Measurements from ENCODE around the gene OVOL1. TPM values are rescaled to one million over a fixed set of nuclear protein-coding genes. Genes with fewer than 3 reads are reported as not detected.
"Not testable (repeated sequence)": the region's sequence is repeated elsewhere in the genome, so short reads cannot be mapped to it uniquely, and the experiment has no call there.

OVOL1 gene
- total RNA-seq, 4 donors from 2014 or later: 14.9 to 33.2 (median 29.8) TPM

DNA sequence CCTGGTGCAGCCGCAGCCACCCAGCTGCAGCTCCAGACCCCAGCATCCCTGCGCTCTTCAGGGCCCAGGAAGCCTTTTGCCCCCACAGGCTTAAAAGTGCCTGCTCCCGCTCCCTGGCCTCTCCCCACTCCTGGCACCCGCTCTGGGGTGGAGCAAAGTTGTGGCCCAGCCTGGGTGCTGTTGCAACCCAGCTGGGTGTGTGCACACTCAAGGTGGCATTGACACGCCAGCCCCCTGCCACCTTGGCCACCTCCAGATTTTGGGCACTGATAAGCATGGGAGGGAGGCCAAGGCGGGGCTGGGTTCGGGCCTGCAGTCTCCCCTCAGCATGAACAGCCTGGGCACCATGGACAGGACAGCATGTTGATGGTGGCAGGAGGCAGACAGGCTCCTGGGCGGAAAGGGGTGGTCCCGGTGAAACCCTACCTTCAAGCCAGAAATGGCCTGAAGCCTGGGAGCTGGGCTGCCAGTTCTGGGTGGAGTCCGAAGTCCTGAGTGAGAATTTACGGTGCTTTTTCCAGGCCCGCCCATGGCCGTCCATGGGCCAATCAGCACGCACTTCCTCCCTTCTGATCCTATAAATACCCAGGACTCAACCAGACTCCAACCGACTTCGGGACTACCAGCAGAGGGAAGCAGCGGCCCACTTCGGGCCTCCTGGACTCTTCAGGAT is 42.7 kb upstream of the OVOL1 start:
- DNase-seq: peak in 2 of 3 donors; percentile 53 to 56

DNA sequence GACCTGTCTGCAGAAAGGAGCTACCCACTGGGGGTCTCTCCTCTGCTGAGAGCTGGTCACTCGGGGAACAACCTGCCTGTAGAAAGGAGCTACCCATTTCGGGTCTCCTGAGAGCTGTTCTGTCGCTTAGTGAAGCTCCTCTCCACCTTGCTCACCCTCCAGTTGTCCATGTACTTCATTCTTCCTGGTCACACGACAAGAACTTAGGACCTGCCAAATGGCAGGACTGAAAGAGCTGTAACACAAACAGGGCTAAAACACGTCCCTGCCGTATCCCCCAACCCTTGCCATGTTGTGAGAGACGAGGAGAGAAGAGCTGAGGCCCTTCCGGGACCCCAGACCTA is 42.2 kb upstream of the OVOL1 start:
- no peaks in the 10 kb centered on the region for H3K36me3 ChIP-seq
- no peak for TF ChIP-seq POLR2A (IDR thresholded peaks at IDR 0.05)
- TF ChIP-seq, protein P1, sequence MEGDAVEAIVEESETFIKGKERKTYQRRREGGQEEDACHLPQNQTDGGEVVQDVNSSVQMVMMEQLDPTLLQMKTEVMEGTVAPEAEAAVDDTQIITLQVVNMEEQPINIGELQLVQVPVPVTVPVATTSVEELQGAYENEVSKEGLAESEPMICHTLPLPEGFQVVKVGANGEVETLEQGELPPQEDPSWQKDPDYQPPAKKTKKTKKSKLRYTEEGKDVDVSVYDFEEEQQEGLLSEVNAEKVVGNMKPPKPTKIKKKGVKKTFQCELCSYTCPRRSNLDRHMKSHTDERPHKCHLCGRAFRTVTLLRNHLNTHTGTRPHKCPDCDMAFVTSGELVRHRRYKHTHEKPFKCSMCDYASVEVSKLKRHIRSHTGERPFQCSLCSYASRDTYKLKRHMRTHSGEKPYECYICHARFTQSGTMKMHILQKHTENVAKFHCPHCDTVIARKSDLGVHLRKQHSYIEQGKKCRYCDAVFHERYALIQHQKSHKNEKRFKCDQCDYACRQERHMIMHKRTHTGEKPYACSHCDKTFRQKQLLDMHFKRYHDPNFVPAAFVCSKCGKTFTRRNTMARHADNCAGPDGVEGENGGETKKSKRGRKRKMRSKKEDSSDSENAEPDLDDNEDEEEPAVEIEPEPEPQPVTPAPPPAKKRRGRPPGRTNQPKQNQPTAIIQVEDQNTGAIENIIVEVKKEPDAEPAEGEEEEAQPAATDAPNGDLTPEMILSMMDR (IDR thresholded peaks at IDR 0.05): no peak
- no peaks in the 10 kb centered on the region for H3K27me3 ChIP-seq
- no peak overlapping the region for H3K27ac ChIP-seq
- H3K9me3 ChIP-seq: no peaks in the 10 kb centered on the region
- no peaks in the 10 kb centered on the region for H3K4me1 ChIP-seq
- no peak for DNase-seq
- H3K4me3 ChIP-seq: no peak overlapping the region

More for the DNA sequence above, 42.7 kb upstream of the OVOL1 start:
- TF ChIP-seq, protein P1 (IDR thresholded peaks at IDR 0.05): peak in 3 of 6 experiments; percentile 37 to 49 (median 48)
- no peak for TF ChIP-seq POLR2A (IDR thresholded peaks at IDR 0.05)
- no peaks in the 10 kb centered on the region for H3K4me1 ChIP-seq
- no peaks in the 10 kb centered on the region for H3K36me3 ChIP-seq
- H3K9me3 ChIP-seq: no peaks in the 10 kb centered on the region
- H3K4me3 ChIP-seq: no peak overlapping the region
- no peak overlapping the region for H3K27ac ChIP-seq
- no peaks in the 10 kb centered on the region for H3K27me3 ChIP-seq

DNA sequence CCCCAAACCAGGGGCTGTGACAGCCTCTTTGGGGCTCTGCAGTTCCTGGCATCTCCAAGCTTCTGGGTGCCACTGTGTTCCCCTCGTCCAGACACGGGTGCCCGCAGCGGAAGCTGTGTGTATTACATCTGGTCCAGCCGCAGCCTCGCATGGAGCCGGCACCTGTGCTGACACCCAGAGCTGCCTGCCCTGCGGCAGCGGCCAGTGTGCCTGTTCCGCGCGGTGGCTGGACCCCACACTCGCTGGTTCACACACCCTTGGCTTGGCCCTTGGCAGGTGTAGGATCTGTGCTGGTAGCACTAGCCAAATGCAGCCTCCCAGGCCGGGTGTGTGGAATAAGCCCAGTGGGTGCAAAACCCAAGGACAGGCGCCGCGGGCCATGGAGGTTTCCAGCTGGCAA is 41.8 kb upstream of the OVOL1 start:
- no peak for TF ChIP-seq POLR2A (IDR thresholded peaks at IDR 0.05)
- TF ChIP-seq, protein P1 (IDR thresholded peaks at IDR 0.05): no peak
- Histone ChIP-seq H3K27me3 (no peaks in the 10 kb centered on the region), H3K4me1 (no peaks in the 10 kb centered on the region), H3K36me3 (no peaks in the 10 kb centered on the region), H3K9me3 (no peaks in the 10 kb centered on the region), H3K27ac (no peak overlapping the region), H3K4me3 (no peak overlapping the region)
- DNase-seq: no peak

DNA sequence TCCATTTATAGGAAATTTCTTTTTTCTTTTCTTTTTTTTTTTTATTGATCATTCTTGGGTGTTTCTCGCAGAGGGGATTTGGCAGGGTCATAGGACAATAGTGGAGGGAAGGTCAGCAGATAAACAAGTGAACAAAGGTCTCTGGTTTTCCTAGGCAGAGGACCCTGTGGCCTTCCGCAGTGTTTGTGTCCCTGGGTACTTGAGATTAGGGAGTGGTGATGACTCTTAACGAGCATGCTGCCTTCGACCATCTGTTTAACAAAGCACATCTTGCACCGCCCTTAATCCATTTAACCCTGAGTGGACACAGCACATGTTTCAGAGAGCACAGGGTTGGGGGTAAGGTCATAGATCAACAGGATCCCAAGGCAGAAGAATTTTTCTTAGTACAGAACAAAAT is 24.7 kb upstream of the OVOL1 start:
- not testable (repeated sequence) for H3K4me3 ChIP-seq, H3K9me3 ChIP-seq, H3K36me3 ChIP-seq

DNA sequence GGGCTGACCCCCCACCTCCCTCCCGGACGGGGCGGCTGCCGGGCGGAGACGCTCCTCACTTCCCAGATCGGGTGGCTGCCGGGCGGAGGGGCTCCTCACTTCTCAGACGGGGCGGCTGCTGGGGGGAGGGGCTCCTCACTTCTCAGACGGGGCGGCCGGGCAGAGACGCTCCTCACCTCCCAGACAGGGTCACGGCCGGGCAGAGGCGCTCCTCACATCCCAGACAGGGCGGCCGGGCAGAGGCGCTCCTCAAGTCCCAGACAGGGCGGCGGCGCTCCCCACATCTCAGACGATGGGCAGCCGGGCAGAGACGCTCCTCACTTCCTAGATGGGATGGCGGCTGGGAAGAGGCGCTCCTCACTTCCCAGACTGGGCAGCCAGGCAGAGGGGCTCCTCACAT is 24.0 kb upstream of the OVOL1 start:
- H3K4me1 ChIP-seq, H3K27me3 ChIP-seq, H3K27ac ChIP-seq, DNase-seq, H3K4me3 ChIP-seq, H3K36me3 ChIP-seq, H3K9me3 ChIP-seq: not testable (repeated sequence)

More for the DNA sequence above, 24.7 kb upstream of the OVOL1 start:
- DNase-seq, H3K27me3 ChIP-seq, H3K4me1 ChIP-seq, H3K27ac ChIP-seq: not testable (repeated sequence)

DNA sequence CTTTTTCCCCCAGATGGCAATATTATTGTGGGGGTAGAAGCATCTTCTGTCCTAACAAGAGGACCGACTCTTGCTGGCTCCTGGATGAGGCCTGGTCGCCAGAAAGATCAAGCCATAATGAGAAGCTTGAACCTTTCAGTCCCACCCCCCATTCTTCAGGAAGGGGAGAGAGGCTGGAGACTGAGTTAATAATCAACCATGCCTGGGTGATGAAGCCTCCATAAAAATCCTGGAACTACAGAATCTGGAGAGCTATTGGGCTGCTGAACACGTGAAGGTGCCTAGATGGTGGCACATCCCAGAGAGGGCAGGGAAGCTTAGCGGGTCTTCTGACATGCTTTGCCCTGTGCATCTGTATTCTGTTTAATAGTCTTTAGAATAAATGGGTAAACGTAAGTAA is 22.4 kb upstream of the OVOL1 start:
- TF ChIP-seq, protein P1 (IDR thresholded peaks at IDR 0.05): no peak
- no peak for TF ChIP-seq POLR2A (IDR thresholded peaks at IDR 0.05)
- H3K4me3 ChIP-seq: no peak overlapping the region
- H3K27me3 ChIP-seq: no peaks in the 10 kb centered on the region
- no peaks in the 10 kb centered on the region for H3K36me3 ChIP-seq
- no peak overlapping the region for H3K27ac ChIP-seq
- no peaks in the 10 kb centered on the region for H3K4me1 ChIP-seq
- no peak for DNase-seq
- H3K9me3 ChIP-seq: no peaks in the 10 kb centered on the region

DNA sequence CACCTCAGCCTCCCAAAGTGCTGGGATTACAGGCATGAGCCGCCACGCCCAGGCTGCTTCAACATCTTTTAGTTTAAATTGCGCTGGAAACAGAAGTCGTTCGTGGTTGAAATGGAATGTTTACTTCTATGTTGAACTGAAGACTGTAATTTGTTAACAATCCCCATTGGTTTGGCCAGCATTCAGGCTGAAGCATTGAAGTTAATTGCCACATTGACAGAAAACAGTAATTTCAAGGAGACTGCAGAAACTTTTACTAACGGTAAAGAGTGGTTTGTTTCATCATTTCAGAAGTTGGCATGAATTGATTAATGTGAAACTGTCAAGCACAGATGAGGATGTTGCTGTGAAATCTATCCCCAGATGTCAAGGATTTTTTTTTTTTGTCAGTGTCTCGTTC is 20.3 kb upstream of the OVOL1 start:
- no peaks in the 10 kb centered on the region for H3K27me3 ChIP-seq
- H3K9me3 ChIP-seq: no peaks in the 10 kb centered on the region
- no peak overlapping the region for H3K4me3 ChIP-seq
- H3K36me3 ChIP-seq: no peaks in the 10 kb centered on the region
- no peak overlapping the region for H3K27ac ChIP-seq
- no peak for DNase-seq
- H3K4me1 ChIP-seq: no peaks in the 10 kb centered on the region
- TF ChIP-seq, protein P1 (IDR thresholded peaks at IDR 0.05): no peak
- TF ChIP-seq POLR2A (IDR thresholded peaks at IDR 0.05): no peak

Measured in Peyer's patch (tissue), 4 donors.